ENCODE data around the gene CEP76.
"Not testable (repeated sequence)": the region's sequence is repeated elsewhere in the genome, so short reads cannot be mapped to it uniquely, and the experiment has no call there.

Gene CEP76

DNA sequence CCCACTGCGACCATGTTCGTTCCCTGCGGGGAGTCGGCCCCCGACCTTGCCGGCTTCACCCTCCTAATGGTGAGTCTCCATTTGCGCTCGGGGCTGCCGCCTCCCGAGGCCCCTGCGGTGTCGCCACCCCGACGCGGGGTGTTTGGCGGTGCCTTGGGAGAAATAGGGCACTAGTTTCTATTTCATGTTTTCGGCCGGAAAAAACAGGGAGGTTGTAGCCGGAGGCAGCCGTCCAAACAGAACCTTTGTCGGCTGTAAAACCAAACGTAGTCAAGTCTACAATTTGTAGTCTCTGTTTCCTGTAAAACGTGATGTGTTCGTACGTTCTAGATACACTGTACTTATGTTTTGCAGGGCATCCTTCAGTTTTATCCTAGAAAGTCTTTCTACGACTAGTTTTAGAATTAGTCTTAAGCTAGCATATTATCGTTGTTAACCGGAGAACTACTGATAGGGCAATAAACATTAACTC is 609 bp upstream of the CEP76 start:
- no peak for DNase-seq (ENCODE audit: low read depth)

DNA sequence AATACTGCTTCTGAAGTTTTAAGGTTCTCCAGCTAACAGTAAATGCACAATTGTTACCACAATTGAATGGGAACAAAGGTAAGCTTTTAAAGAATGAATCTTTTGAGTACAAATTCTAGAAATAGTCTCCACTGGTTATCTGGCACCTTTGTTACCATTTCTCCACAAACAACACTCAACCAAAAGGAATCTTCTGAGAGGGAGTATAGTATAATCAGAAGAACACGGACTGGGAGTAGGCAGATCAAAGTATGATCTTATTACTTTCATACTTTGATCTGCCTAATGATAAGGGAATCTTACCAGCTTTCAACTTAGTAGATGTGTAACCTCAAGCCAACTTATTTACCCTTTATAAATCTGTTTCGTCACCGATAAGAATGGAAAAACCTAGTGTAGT is 1.4 kb downstream of the CEP76 start:
- no peak for DNase-seq (ENCODE audit: low read depth)

GRCh38 chr18:12699747-12700146 is 2.8 kb downstream of the CEP76 start:
- DNase-seq (ENCODE audit: low read depth): no peak

DNA sequence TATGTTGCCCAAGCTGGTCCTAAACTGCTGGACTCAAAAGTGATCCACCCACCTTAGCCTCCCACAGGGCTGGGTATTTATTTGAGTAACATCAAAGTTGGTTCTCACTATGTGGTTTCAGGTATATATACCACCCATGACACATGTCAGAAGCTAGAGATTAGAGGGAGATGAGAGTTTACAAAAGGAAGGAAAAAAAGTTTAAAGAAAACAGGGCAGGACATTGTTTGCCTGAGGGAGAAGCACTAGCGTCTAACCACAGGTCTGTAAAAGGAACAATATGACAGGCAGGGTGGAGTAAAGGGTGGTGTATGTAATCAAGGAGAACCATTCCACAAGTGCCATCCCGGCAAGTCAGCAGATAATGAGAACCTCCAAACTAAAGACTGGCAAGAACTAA is 8.5 kb downstream of the CEP76 start:
- no peak for DNase-seq (ENCODE audit: low read depth)

- no peak for DNase-seq (ENCODE audit: low read depth)
Observed at GRCh38 chr18:12692206-12692605, 10.3 kb downstream of the CEP76 start.

- DNase-seq (ENCODE audit: low read depth): no peak
Observed at GRCh38 chr18:12689256-12689850, 13.2 kb downstream of the CEP76 start.

- no peak for DNase-seq (ENCODE audit: low read depth)
Observed at GRCh38 chr18:12686100-12686499, 16.4 kb downstream of the CEP76 start.

DNA sequence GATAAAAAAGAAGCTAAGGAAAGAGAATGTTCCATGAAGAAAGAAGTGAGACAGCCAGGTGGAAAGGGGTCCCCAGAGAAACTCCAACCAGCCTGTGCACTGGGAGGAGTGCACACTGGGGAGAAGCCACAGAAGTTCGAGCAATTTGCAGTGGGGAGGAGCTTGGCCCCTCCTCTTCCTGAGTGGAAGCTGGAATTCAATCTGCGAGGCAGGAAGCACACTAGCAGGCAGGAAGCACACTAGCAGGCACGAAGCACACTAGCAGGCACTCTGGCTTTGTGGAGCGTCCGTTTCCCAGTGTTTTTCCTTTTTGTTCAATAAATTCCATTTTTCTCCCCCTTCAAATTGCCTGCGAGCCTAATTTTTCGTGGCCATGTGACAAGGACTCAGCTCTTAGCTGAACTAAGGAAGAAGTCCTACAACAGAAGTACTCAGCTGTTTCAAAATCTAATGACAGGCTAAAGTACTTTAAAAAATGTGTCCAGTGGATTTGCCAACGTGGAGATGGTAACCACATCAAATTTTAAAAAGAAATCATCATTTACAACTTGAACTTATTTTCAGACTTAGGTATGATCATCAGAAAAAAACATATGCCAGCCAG is 23.2 kb downstream of the CEP76 start:
- DNase-seq (ENCODE audit: low read depth): no peak

- DNase-seq (ENCODE audit: low read depth): no peak
Observed at GRCh38 chr18:12668041-12668440, 34.5 kb downstream of the CEP76 start.

DNA sequence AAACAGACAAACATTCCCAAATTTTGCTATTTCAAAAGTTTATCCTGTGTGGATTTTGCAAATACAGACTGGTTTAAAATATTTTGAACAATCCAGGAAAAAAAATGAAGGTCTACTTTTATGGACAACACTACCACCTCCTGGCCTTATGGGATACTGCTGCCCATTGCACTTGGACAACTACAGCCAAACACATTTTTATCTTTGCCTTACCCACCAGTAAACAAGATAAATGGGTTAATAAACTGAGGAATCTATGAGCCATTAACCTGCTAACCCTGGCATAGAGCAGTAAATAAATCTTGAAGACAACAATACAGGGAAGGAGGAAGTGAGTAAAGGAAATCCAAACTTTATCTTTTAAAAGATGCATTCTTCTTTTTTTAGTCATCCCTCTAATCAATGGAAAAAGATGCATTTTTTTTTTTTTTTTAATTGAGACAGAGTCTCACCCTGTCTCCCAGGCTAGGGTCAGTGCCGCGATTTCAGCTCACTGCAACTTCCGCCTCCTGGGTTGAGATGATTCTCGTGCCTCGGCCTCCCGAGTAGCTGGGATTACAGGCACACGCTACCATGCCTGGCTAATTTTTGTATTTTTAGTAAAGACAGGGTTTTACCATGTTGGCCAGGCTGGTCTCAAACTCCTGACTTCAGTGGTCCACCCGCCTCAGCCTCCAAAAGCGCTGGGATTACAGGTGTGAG is 42.5 kb downstream of the CEP76 start:
- DNase-seq (ENCODE audit: low read depth): peak; percentile 19

- no peak for DNase-seq (ENCODE audit: low read depth)
Observed at GRCh38 chr18:12658426-12659138, 43.9 kb downstream of the CEP76 start.

DNA sequence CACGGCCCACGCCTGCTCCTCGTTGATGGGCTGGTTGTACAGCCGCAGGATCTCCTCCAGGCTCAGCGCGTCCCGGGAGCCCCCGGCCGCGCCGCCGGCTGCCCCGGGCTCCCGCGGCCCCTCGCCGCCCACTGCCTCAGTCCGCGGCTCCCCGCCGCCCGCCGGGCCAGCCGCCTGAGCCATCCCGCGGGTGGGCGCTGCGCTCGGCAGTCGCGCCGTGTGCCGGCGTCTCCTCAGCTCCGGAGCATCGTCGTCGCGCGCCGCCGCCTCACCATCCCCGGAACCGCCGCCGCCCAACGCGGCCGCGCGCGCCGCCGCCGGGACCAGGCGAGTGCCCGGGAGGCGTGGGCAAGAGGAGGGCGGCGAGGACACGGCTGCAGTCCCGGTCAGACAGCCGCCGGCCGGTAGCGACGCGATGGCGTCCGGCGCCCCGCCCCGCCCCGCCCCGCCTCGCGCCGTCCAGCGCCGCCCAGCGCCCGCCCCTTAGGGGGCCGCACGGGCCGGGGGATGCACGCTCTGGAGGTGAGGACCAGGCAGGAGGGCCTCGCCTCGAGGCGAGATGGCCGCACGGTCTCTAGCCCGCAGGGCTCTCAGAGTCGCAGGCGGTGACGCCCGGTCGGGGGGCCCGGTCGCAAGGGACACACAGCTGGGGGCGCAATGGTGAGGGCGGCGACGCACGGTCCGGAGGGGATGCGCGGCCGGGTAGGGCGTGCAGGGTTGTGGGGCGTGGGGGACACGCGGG is 44.7 kb downstream of the CEP76 start, which contains the start of gene SPIRE1:
Gene SPIRE1, minus strand, starts transcription at position 424 of the 742 bp plus-strand sequence. Its CDS starts 241 bp downstream, at position 183.
- DNase-seq (ENCODE audit: low read depth): peak; percentile 6

- DNase-seq (ENCODE audit: low read depth): no peak
Observed at GRCh38 chr18:12656938-12657683, 45.4 kb downstream of the CEP76 start.

GRCh38 chr18:12656605-12656937 is 46.0 kb downstream of the CEP76 start:
- DNase-seq (ENCODE audit: low read depth): no peak

DNA sequence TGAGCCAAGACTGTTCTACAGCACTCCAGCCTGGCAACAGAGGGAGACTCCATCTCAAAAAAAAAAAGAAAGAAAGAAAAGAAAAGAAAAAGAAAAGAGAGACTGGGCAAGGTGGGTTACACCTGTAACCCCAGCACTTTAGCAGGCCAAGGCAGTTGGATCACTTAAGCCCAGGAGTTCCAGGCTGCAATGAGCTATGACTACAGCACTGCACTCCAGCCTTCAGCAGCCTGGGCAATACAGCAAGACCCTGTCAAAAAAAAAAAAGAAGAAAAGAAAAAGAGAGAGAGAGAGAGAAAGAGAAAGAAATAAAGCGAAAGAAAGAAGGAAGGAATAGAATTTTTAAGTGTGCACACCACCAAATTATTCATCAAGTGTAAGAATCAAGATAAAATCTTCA is 47.6 kb downstream of the CEP76 start:
- DNase-seq (ENCODE audit: low read depth): no peak

DNA sequence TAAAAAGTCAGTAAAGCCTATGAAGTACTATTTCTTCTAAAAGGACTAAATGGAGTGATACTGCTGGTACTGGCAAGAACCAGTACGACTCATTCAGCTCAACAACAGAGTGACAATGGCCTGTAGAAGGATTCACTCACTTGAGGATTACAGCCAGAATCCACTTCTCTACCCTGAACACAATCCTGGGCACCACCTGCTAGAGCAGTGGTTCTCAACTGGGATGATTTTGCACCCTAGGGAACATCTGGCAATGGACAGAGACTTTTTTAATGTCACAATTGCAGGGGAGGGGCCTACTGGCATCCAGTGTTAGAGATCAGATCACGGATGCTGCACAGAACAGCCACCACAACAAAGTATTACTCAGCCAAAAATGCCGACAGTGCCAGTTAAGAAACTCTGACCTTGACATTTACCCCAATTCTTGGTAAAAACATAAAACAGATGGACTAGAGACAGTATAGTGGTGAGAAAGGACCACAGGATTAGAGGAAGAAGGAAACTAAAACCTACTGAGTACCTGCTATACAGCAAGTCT is 49.6 kb downstream of the CEP76 start:
- DNase-seq (ENCODE audit: low read depth): no peak

DNA sequence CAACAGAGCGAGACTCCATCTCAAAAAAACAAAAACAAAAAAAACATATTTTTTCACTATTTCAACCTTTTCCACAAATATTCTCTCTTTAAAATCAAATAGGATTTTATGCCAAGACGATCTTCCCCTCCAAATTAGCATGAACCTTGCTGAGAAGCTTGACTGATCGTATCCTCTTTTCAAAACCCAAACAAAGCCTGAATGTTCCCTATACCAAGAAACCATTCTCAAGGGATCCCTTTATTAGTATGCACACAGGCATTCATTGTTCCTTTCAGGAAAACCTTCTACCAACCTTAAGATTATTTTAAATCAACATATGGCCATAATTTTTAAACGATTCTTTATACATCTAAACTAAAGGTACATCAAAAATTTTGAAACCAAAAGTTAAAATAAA is 50.9 kb downstream of the CEP76 start:
- no peak for DNase-seq (ENCODE audit: low read depth)

DNA sequence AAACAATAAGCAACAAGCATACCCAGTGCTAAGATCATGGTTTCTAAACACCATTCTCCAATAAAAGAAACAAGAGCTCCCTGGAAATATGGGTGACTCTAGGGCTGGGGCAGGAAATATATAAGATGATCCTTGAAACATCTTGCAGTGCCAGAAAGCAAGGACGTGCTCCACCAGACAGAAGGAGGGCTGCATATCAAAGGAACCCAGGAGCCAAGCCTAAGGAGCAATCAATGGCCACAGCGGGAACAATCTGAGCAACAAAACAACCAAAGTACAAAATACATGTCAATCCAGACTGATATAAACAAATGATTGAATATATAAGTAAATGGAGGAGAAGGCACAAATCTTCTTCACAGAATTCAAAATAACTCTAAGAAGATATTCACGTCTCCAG is 54.8 kb downstream of the CEP76 start:
- no peak for DNase-seq (ENCODE audit: low read depth)

DNA sequence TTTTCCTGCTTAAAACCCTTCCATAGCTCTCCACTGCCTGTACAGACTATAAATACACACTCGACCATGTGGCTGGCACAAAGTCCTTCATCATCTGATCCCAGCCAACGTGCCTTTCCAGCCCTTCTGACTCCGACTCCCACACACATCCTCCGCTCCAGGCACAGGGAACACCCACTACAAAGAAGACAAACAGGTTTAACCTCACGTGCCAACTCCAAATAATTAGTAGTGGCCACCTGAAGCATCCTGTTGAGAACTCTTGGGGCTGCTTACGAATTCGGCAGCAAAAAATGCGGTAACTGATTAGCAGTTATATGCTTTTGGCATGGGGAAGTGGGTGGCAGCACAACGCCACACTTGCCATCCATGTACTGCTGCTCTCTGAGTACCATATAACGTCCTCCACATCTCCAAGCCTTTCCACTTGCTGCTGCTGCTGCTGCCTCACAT is 56.7 kb downstream of the CEP76 start:
- no peak for DNase-seq (ENCODE audit: low read depth)

DNA sequence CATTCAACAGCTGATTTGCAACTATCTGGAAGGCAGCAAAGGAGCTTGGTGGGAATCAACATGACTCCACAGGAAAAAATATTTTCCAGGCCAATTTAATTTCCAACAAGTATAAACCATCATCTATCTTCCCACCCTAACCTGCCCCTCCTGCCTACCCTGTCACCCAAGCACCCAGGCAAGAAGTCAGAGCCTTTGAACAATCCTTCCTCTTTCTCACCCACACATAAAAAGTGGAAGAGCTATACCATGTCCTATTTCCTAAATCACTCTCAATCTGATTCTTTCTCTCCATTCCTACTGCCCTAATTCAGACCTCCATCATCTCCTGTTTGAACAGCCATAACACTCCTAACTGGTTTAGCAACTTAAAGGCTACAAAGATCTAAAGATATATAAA is 57.3 kb downstream of the CEP76 start:
- no peak for DNase-seq (ENCODE audit: low read depth)

DNA sequence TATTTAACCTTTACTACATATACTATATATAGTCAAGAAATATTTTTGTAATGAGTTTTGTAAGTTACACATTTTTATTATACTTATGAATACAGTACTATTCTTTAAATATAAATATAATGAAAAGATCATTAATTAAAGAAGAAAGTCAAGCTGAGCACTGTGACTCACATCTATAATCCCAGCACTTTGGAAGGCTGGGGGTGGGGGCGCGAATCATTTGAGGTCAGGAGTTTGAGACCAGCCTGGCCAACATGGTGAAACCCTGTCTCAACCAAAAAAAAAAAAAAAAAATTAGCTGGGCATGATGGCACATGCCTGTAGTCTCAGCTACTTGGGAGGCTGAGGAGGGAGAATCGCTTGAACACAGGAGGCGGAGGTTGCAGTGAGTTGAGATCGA is 58.8 kb downstream of the CEP76 start:
- not testable (repeated sequence) for DNase-seq (ENCODE audit: low read depth)

Data from T follicular helper cell (primary cell).